Measurements from ENCODE around the gene ADAMTS2.
A peak's percentile ranks its signal among the peaks of the same experiment; 100 is the strongest.

Gene ADAMTS2

DNA sequence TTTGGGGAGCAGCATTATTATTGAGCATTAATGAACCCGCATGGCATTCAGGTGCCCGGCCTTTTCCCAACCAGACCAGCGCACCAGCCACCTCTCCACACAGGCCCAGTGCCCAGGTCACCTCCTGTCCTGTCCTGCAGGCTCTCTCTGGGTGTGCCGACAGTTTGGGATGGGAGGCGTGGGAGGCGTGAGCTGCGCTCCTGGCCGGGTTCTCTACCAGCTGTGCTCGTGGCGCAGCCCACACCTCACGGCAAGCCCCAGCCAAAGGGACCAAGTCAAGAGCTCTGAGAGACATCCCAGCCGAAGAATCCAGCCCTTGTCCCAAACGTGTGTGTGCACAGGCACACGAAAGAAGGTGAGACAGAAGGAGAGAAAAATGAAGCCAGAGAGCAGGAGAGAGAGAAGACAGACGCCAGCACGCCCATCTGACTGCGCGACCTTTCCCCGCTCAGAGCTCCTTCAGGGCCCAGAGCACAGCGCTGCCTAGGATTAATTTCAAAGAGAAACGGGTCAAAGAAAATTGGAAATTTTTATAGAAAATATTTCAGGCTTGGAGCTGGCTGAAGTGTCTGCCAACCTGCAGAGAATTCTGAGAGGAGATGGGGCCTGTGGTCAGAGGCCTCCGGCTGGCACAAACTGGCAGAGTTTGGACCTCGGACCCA, 81.7 kb downstream of the ADAMTS2 start:
- Histone ChIP-seq H3K4me3 (no peak overlapping the region), H3K9me3 (no peaks in the 10 kb centered on the region), H3K36me3 (replicated peaks) (no peaks in the 10 kb centered on the region), H3K27me3 (ENCODE audit: low read depth) (no peaks in the 10 kb centered on the region), H3K4me1 (no peaks in the 10 kb centered on the region)
- in situ Hi-C loops (cut with MboI; ENCODE audit: low sequenced_read_pairs) = no loop called here
- DNase-seq (ENCODE audit: low spot score in 2 of 2) = no peak

DNA sequence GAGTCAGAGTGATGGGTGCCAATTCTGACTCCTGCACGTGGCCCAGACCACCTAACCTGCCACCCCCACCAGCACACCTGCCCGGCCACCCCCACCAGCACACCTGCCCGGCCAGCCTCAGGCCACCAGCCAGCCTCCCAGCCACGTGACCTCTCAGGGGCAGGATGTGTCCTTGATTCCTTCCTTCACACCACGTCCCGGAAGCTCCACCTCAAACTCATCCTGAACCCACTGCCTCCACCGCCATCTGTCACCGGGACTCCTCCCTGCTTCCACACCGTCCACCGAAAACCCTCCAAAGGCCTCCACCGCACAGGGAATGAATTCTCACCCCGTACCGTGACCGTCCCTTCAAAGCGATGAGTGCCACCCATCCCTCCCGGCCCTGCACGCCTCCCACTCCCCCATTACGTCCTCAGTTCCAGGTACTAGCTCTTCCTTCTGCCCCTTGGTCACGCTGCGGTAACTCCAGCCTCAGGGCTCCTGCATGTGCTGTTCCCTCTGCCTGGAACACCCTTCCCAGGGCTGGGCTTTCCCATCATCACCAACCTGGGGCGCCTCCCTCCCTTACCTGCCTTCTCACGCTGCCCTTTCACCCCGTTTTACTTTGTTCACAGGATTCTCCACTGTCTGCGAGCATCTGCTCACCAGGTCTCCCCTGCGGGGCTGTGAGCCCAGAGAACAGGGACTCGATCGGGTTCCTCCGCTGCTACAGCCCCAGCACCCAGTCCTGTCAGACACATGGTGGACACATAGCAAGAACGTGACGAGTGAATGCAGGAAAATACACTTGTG, 82.9 kb downstream of the ADAMTS2 start:
- Histone ChIP-seq H3K27me3 (ENCODE audit: low read depth) (no peaks in the 10 kb centered on the region), H3K36me3 (replicated peaks) (no peaks in the 10 kb centered on the region), H3K9me3 (no peaks in the 10 kb centered on the region), H3K4me1 (no peaks in the 10 kb centered on the region), H3K4me3 (no peak overlapping the region)
- DNase-seq (ENCODE audit: low spot score in 2 of 2) = no peak
- in situ Hi-C loops (cut with MboI; ENCODE audit: low sequenced_read_pairs) = no loop called here

DNA sequence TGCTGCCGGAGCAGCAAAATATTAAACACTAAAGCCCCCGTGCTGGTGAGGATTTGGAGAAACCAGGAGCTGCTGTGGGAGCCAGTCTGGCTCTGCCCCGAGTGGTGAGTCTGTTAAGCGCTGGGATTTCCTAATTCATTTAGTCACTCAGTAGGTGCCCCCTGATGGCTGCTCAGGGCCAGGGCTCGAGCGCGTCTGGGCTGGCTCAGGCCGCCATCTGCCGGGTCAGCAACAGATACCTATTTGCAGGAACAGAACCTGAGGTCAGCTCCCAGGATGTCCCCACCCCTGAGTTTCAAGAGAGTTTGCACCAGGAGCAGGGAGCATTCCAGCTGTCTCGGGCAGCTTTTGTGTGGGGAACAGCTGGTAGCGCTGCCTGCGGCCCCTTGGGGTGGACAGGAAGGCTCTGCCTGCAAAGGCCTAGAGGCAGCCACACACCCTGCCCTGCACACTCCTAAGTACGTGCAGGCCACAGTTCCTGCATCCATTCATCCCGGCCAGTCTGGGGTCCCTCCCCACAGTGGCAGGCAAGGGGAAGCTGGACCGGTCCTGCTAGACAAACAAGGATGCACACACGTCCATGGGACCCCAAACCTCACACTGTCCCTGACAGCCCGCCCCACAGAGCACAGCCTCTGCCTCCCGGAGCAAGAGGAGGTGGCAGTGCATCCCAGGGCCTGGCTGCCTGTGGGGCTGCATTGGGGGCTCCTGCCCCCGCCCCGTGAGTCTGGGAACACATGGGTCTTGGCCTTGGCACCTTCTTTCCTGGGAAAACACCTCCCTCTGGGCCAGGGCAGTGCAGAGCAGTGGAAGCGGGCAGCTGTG, 83.7 kb downstream of the ADAMTS2 start:
- in situ Hi-C loops (cut with MboI; ENCODE audit: low sequenced_read_pairs) = no loop called here
- Histone ChIP-seq H3K9me3 (no peaks in the 10 kb centered on the region), H3K4me1 (no peaks in the 10 kb centered on the region), H3K4me3 (no peak overlapping the region), H3K27me3 (ENCODE audit: low read depth) (no peaks in the 10 kb centered on the region), H3K36me3 (replicated peaks) (no peaks in the 10 kb centered on the region)
- no peak for DNase-seq (ENCODE audit: low spot score in 2 of 2)

DNA sequence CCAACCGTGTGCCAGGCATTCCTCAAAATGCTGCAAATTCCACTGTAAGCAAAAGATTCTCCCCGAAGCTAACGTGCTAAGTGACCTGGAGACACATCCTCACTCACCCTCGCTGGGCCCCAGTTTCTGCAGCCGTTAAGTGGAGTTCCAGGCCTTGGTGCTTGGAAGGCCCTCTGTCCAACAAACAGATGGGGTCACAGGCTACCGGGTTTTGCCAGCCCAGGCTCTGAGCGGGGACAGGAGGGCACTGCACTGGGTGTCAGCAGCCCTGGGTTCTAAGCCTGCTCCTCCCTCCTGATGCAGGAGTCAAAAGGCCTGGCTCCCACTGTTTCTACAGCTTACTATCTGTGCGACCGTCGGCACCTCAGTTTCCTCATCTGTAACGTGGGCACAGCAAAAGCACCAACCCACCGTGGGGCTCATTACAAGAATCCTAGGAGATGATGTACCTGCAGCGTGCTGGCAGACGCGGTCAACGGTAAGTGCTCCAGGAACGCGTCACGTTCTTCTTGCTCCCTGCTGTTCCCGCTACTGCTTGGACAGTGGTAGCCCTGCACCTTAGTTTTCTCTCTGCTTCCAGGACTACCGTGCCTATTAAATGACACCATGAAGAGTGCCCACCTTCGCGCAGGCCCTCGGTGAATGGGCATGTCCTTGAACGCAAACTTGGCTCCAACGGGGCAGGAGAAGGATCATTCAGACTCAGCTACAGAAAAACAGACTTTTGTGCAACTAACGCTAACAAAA, 84.8 kb downstream of the ADAMTS2 start:
- no peaks in the 10 kb centered on the region for H3K9me3 ChIP-seq
- DNase-seq (ENCODE audit: low spot score in 2 of 2) = no peak
- no peak overlapping the region for H3K4me3 ChIP-seq
- H3K36me3 ChIP-seq (replicated peaks) = no peaks in the 10 kb centered on the region
- H3K4me1 ChIP-seq = no peaks in the 10 kb centered on the region
- in situ Hi-C loops (cut with MboI; ENCODE audit: low sequenced_read_pairs) = no loop called here
- no peaks in the 10 kb centered on the region for H3K27me3 ChIP-seq (ENCODE audit: low read depth)

DNA sequence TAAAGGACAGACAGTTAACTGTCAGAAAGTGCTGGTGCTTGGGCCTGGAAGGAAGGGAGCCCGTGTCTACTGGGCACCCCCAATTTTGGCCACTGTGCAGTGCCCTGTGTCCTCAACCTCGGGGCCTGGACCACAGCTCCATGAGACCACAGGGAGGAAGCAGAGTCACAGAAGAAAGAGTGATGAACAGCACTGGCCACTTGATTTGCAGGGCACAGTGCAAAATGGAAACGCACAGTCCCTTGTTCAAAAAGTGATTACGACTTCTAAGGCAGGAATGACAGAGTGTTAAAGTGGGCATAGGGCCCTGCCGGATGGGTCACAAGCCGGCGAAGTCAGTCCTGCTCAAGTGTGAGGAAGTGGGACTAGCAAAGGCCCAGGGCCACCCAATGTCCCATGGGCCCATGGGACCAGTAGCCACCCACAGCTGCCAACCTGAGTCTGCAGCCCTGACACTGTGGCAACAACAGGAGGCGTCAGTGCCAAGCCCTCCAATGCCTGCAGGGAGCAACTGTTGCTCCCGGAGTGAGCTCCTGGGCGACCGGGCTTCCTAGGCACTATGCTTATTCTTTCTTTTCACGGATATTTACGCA, 85.4 kb downstream of the ADAMTS2 start:
- no peaks in the 10 kb centered on the region for H3K36me3 ChIP-seq (replicated peaks)
- in situ Hi-C loops (cut with MboI; ENCODE audit: low sequenced_read_pairs) = no loop called here
- no peak for DNase-seq (ENCODE audit: low spot score in 2 of 2)
- H3K9me3 ChIP-seq = no peaks in the 10 kb centered on the region
- H3K4me1 ChIP-seq = no peaks in the 10 kb centered on the region
- H3K4me3 ChIP-seq = no peak overlapping the region
- H3K27me3 ChIP-seq (ENCODE audit: low read depth) = no peaks in the 10 kb centered on the region

DNA sequence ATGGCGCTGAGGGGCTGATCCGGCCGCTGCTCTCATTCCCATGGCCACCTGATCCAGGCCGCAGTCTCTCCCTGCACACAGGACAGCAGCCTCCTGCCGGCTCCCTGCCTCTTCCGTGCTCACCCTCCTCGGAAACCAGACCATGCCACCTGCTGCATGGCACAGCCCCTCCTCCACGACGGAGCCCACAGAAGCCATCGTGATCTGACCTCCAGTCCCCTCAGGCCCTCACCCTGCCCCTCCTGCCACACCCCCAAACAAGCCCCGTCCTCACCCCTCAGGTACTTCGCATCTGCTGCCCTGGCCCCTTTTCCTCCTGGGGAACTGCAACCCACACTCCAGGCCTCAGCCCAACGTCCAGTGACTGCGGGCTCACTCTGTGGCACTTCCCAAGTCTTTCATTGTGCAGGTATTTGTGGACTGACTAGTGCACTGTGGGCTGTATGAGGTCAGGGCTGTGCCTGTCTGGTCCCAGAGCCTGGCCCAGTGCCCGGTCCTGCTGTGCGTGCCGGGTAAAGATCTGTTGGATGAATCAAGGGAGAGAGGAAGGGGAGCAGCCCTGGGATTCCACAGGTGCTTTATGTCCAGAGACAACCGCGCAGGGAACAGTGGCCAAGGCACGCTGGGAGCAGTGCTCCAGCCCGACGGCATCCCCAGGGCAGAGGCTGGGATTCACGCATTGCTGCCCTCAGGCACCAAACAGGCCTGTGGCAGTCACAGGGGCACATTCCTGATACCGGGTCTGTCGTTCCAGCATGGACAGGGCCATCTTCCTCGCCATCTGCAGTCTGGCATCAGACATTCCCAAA, 86.1 kb downstream of the ADAMTS2 start:
- Histone ChIP-seq H3K27me3 (ENCODE audit: low read depth) (no peaks in the 10 kb centered on the region), H3K36me3 (replicated peaks) (no peaks in the 10 kb centered on the region), H3K4me3 (no peak overlapping the region), H3K9me3 (no peaks in the 10 kb centered on the region), H3K4me1 (no peaks in the 10 kb centered on the region)
- DNase-seq (ENCODE audit: low spot score in 2 of 2) = peak in 1 of 2 experiments; percentile 4
- in situ Hi-C loops (cut with MboI; ENCODE audit: low sequenced_read_pairs) = no loop called here

DNA sequence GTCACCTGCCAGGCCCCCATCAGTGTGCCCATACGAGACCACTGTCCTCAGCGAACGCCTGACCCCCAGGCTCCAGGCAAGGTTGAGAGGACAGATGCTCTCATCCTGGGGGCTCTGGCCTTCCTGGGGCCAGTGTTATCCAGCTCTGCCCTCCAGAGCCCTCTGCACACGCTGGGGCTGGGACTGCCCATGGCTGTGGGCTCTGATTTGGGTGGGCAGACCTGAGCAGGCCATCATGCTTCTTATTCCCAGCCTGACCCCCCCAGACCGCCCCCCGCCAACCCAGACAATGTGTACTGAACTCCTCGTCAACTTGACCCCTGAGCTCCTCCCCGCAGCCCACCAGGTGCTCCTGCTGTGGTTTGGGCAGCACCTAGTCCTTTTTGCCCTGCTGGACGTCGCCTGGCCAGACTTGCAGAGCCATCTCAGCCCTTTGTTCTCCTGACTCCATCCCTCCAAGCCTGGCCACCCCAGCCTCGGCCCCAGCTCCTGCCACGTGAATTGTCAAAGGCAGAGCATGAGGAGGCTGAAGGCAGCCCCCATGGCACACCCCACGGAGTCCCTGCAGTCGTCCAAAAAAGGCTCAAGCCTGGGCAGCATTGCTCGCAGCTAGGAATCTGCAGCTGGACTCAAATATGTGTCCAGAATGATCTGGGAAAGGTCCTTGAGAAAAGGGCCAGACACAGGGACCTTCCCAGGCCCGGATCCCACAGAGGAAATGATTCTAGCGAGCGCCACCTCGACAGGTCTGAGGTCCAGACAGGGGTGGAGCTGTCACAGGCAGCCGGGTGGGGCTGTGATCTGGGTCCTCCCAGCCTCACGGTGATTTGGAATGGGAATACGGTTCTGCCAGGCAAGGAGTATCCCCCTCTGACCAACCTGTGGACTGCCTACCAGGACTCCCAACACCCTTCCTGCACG, 87.0 kb downstream of the ADAMTS2 start:
- DNase-seq (ENCODE audit: low spot score in 2 of 2) = peak in 1 of 2 experiments; percentile 6
- Histone ChIP-seq H3K9me3 (no peaks in the 10 kb centered on the region), H3K36me3 (replicated peaks) (no peaks in the 10 kb centered on the region), H3K27me3 (ENCODE audit: low read depth) (no peaks in the 10 kb centered on the region), H3K4me1 (no peaks in the 10 kb centered on the region), H3K4me3 (no peak overlapping the region)
- in situ Hi-C loops (cut with MboI; ENCODE audit: low sequenced_read_pairs) = no loop called here

DNA sequence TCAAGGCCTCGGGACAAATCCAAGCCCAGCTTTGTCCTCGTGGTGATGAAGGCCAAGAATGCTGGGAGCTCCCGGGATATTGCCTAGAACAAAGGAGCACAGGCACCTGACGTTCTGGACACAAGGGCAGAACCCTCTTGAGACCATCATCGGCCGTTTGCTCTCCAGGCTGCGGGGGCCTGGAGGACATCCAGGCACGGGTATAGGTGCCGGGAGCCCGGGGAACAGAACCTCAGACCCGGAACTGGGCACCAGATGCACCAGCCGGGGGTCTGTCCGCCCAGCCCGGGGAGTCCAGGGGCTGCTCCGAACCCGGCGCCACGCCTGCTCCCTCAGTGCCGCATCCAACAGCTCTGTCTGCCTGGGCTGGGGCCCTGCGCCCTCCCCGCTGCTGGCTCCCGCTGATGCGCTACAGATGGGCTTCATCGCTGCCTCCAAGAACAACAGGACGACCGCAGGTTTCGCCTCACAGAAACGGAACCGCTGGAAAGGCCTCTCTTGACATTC, 88.0 kb downstream of the ADAMTS2 start:
- in situ Hi-C loops (cut with MboI; ENCODE audit: low sequenced_read_pairs) = no loop called here
- DNase-seq (ENCODE audit: low spot score in 2 of 2) = peak in 1 of 2 experiments; percentile 5

DNA sequence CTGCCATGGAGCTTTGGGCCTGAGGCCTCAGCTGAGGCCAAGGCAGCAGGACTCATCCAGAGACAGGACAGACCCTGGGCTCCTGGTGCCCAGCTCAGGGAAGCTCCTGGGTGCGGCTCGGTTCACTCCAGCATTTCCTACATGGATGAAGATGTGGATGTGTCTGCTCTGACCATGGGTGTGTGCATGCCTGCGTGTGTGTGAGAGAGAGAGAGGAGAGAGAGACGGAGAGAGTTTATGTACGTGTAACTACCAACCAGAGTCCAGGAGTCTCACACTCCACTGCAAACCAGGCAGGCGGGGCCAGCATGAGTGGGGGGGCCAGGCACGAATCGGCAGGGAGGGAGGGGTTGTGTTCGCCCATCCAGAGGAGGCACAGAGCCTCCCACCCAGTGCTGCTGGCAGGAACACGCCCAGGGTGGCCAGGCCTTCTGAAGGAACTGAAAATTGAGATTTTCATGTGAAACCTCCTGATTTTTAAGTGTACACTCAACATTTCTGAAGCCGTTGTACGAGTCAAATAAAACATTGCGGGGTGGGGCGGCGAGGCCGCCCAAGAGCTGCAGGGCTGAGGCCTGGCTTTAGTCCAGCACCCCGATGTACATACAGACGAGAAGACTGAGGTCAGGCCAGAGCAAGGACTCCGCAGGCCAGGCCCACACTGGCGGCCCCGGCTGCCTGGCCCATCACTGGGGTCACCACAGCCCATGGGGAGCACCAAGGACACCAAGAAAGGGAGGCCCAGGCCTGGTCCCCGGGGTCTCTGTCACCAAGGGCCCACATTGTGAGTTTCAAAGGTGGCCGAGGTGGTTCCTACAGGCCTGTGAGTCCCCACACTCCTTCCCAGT, 88.7 kb downstream of the ADAMTS2 start:
- in situ Hi-C loops (cut with MboI; ENCODE audit: low sequenced_read_pairs) = no loop called here
- Histone ChIP-seq H3K36me3 (replicated peaks) (no peaks in the 10 kb centered on the region), H3K9me3 (no peaks in the 10 kb centered on the region), H3K27me3 (ENCODE audit: low read depth) (no peaks in the 10 kb centered on the region), H3K4me1 (no peaks in the 10 kb centered on the region), H3K4me3 (no peak overlapping the region)
- DNase-seq (ENCODE audit: low spot score in 2 of 2) = peak in 1 of 2 experiments; percentile 4

More for the DNA sequence above, 88.0 kb downstream of the ADAMTS2 start:
- no peaks in the 10 kb centered on the region for H3K36me3 ChIP-seq (replicated peaks)
- H3K4me1 ChIP-seq = no peaks in the 10 kb centered on the region
- H3K27me3 ChIP-seq (ENCODE audit: low read depth) = no peaks in the 10 kb centered on the region
- no peaks in the 10 kb centered on the region for H3K9me3 ChIP-seq
- H3K4me3 ChIP-seq = no peak overlapping the region

DNA sequence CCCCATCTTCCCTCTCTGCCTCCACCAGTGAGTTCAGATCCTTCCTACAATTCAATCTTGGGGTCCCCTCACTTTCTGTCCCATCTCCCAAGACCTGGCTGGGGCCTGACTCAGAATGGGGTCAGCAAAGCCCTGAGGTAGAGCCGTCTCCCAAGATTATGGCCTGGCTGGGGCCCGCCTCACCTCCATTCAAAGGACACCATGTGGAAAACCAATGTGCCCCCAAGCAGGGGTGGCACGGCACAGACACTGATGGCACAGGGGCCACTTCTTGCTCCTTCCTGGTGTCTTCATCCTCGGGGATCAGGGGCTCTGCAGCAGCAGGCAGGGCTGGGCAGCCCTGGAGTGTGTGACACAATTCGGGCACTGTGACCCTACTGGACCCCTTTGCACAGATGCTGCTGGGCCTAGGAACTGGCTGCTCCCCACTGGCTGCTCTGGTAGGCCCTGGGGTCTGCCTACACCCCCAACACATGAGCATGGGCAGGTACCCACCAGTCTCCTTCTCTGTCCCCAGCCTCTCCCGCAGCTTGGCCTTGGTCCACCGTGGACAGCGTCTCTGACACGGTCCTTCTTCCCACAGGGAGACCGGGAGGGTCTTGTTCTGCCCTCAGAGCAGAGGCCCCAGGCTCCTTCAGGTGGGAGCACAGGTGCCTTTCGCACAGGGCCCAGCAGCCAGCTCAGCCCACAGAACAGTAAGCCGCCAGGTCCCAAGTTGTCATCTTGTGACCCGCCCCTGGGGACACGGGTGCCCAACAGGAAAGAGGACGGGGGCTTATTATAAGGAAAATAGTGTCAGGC, 89.5 kb downstream of the ADAMTS2 start:
- DNase-seq (ENCODE audit: low spot score in 2 of 2) = peak in 1 of 2 experiments; percentile 4
- Histone ChIP-seq H3K4me1 (no peaks in the 10 kb centered on the region), H3K27me3 (ENCODE audit: low read depth) (no peaks in the 10 kb centered on the region), H3K36me3 (replicated peaks) (no peaks in the 10 kb centered on the region), H3K9me3 (no peaks in the 10 kb centered on the region), H3K4me3 (no peak overlapping the region)
- in situ Hi-C loops (cut with MboI; ENCODE audit: low sequenced_read_pairs) = no loop called here

Data from HAP-1 (cell line).